Spinal cord (tissue), 10 donors: Measurements from ENCODE around the gene LSAMP. TPM values are rescaled to one million over a fixed set of nuclear protein-coding genes. Genes with fewer than 3 reads are reported as not detected.

Experiments used
- DNase-seq, 6 donors: peaks; one replicate each; pipeline versions ENCODE4 v3.0.0 to v3.0.0-alpha.2; 2013 to 2015; ENCODE audit warnings: low spot score in 6 of 6, low read depth in 4 of 6
- H3K27ac ChIP-seq: one replicate; pipeline ENCODE4 v1.5.1; 2013; ENCODE audit warnings: low read depth, low read length, control low read depth
- H3K27me3 ChIP-seq: one replicate; pipeline ENCODE4 v1.6.1; 2013; ENCODE audit warnings: low read length; ENCODE audit not compliant: control insufficient read depth, insufficient read depth
- H3K36me3 ChIP-seq: one replicate; pipeline ENCODE4 v1.6.1; 2013; ENCODE audit warnings: low read length; ENCODE audit not compliant: control insufficient read depth, insufficient read depth
- H3K4me1 ChIP-seq: one replicate; pipeline ENCODE4 v1.6.1; 2013; ENCODE audit warnings: low read length; ENCODE audit not compliant: control insufficient read depth, insufficient read depth
- H3K4me3 ChIP-seq: one replicate; pipeline ENCODE4 v1.5.1; 2013; ENCODE audit warnings: low read depth, low read length, control low read depth
- H3K9me3 ChIP-seq: one replicate; pipeline ENCODE4 v1.6.1; 2013; ENCODE audit warnings: low read length; ENCODE audit not compliant: control insufficient read depth, insufficient read depth
- WGBS: methylation state at CpG from one replicate; pipeline ENCODE4 v1.1.5; 2013; ENCODE audit warnings: missing lambda C conversion rate; ENCODE audit not compliant: insufficient coverage; 5-methylcytosine and 5-hydroxymethylcytosine counted together
- polyA plus RNA-seq, 2 donors: library from polyadenylated mRNA; unstranded; fragments of 120-200 nt; gene quantifications; one replicate each; pipeline ENCODE4 v1.2.1, GENCODE V29; 2013; ENCODE audit not compliant: insufficient read length in 2 of 2
- total RNA-seq, 2 donors: library from RNA; depleted of rRNA in 1 of 2; stranded (reverse); fragments of 120-200 nt in 1 of 2; fragments of >200 nt in 1 of 2; gene quantifications; one replicate each; pipeline versions ENCODE4 v1.2.3 to v1.2.4, GENCODE V29; 2013 to 2014
- donor health status: healthy.

LSAMP gene
- total and polyA plus RNA-seq, 4 donors: 69.4 to 174 (median 108) TPM

- Histone ChIP-seq H3K27me3 (no peaks in the 10 kb centered on the region), H3K27ac (no peak overlapping the region), H3K4me1 (no peaks in the 10 kb centered on the region), H3K36me3 (no peaks in the 10 kb centered on the region), H3K9me3 (no peaks in the 10 kb centered on the region), H3K4me3 (no peak overlapping the region)
- no peak for DNase-seq
- WGBS: no CpG with 5 or more reads among the region's 1 CpG
These were observed 569.8 kb downstream of the LSAMP start for GRCh38 chr3:115875460-115875859.

- no peak overlapping the region for H3K4me3 ChIP-seq
- DNase-seq: no peak
These were observed 573.6 kb downstream of the LSAMP start for GRCh38 chr3:115871735-115872134.

GRCh38 chr3:115864911-115865310 lies 580.4 kb downstream of the LSAMP start:
- 93% methylated on average over 2 of the region's 2 CpGs for WGBS
- Histone ChIP-seq H3K27ac (no peak overlapping the region), H3K4me1 (peaks cover 4% of the 10 kb centered on the region), H3K9me3 (no peaks in the 10 kb centered on the region), H3K36me3 (no peaks in the 10 kb centered on the region), H3K27me3 (no peaks in the 10 kb centered on the region), H3K4me3 (no peak overlapping the region)
- no peak for DNase-seq

More at GRCh38 chr3:115871735-115872134, 573.6 kb downstream of the LSAMP start:
- Histone ChIP-seq H3K9me3 (no peaks in the 10 kb centered on the region), H3K4me1 (no peaks in the 10 kb centered on the region), H3K27me3 (no peaks in the 10 kb centered on the region), H3K36me3 (no peaks in the 10 kb centered on the region), H3K27ac (no peak overlapping the region)

- Histone ChIP-seq H3K36me3 (no peaks in the 10 kb centered on the region), H3K27ac (no peak overlapping the region), H3K9me3 (no peaks in the 10 kb centered on the region), H3K4me3 (no peak overlapping the region), H3K27me3 (no peaks in the 10 kb centered on the region), H3K4me1 (peaks cover 4% of the 10 kb centered on the region)
- 41% methylated on average over 4 of the region's 6 CpGs for WGBS
- peak in 1 of 6 donors; percentile 47 for DNase-seq
These were observed 582.4 kb downstream of the LSAMP start for GRCh38 chr3:115862849-115863248.

- H3K27ac ChIP-seq: no peak overlapping the region
These were observed 583.2 kb downstream of the LSAMP start for GRCh38 chr3:115862099-115862498.

GRCh38 chr3:115861166-115861733 lies 584.0 kb downstream of the LSAMP start:
- Histone ChIP-seq H3K4me1 (peaks cover 4% of the 10 kb centered on the region), H3K36me3 (no peaks in the 10 kb centered on the region), H3K27me3 (no peaks in the 10 kb centered on the region), H3K27ac (no peak overlapping the region), H3K9me3 (no peaks in the 10 kb centered on the region), H3K4me3 (no peak overlapping the region)
- DNase-seq: no peak
- WGBS: 94% methylated on average over 2 of the region's 6 CpGs

More at GRCh38 chr3:115862099-115862498, 583.2 kb downstream of the LSAMP start:
- Histone ChIP-seq H3K36me3 (no peaks in the 10 kb centered on the region), H3K27me3 (no peaks in the 10 kb centered on the region), H3K4me1 (peaks cover 4% of the 10 kb centered on the region), H3K4me3 (no peak overlapping the region), H3K9me3 (no peaks in the 10 kb centered on the region)
- DNase-seq: peak in 1 of 6 donors; percentile 69
- WGBS: no CpG with 5 or more reads among the region's 1 CpG

GRCh38 chr3:115860766-115861165 lies 584.5 kb downstream of the LSAMP start:
- no peaks in the 10 kb centered on the region for H3K27me3 ChIP-seq
- no peak overlapping the region for H3K27ac ChIP-seq
- 100% methylated on average over 1 of the region's 2 CpGs for WGBS
- H3K4me3 ChIP-seq: no peak overlapping the region
- no peaks in the 10 kb centered on the region for H3K36me3 ChIP-seq
- peaks cover 4% of the 10 kb centered on the region for H3K4me1 ChIP-seq
- H3K9me3 ChIP-seq: no peaks in the 10 kb centered on the region
- DNase-seq: no peak

GRCh38 chr3:115859002-115859807 lies 586.1 kb downstream of the LSAMP start:
- no peak overlapping the region for H3K27ac ChIP-seq
- H3K4me1 ChIP-seq: peaks cover 4% of the 10 kb centered on the region
- no peaks in the 10 kb centered on the region for H3K27me3 ChIP-seq
- no peaks in the 10 kb centered on the region for H3K9me3 ChIP-seq
- DNase-seq: no peak
- no peak overlapping the region for H3K4me3 ChIP-seq
- 10% methylated on average over 3 of the region's 4 CpGs for WGBS
- no peaks in the 10 kb centered on the region for H3K36me3 ChIP-seq

- no peaks in the 10 kb centered on the region for H3K27me3 ChIP-seq
- H3K4me1 ChIP-seq: peaks cover 1% of the 10 kb centered on the region
- no peak overlapping the region for H3K4me3 ChIP-seq
- H3K36me3 ChIP-seq: no peaks in the 10 kb centered on the region
- DNase-seq: no peak
- WGBS: no CpG with 5 or more reads among the region's 3 CpGs
- no peak overlapping the region for H3K27ac ChIP-seq
- no peaks in the 10 kb centered on the region for H3K9me3 ChIP-seq
These were observed 587.7 kb downstream of the LSAMP start for GRCh38 chr3:115857518-115858136.
